Measurements from ENCODE around the gene U2AF1L4.
A peak's percentile ranks its signal among the peaks of the same experiment; 100 is the strongest.

The U2AF1L4 gene

GRCh38 chr19:35757231-35757748 is 12.1 kb upstream of the U2AF1L4 start:
- peak; percentile 81 to 82 for DNase-seq (ENCODE audit: low read depth in 2 of 2)

DNA sequence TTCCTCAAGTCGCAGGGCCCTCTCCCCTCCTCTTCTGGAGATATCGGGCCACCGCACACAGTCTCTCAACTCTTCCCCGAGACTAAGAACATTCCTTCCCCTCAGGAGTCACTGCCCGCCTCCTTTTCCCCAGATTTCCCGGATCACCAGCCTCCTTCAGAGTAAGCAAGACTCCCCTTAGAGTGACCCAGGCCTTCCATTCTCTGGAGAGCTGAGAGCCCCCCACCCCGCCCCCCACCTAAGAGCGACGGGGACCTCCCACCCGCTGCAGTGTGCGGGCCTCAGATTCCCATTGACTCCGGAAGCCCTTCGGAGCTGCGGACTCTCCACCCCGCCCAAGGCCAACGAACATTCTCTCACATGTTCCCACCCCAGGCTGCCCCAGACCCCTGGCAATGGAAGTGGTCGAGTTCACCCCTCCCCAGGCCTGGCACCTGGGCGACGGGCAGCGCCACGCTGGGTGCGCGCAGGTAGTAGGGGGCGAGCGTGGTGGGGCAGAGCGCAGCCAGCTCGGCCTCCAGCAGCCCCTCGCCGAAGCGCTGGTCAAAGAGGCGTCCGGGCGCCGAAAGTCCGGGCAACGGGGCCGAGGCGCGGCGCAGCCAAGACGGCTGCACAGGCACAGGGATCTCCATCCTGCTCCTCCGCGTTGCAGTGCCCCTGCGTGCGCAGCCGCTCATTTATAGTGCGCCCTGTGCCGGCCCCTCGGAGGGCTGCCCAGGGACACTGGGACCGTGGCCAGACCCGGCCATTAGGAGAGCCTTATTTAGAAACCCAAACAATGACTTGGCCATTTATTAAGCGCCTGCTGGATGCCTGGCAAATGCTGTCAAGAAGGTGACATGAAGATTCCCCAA is 11.4 kb upstream of the U2AF1L4 start, which contains the start of gene HSPB6:
Gene HSPB6, minus strand, starts transcription at position 653 of the 854 bp plus-strand sequence. Its CDS starts 21 bp downstream, at position 632.
- no peak for DNase-seq (ENCODE audit: low read depth in 2 of 2)

- DNase-seq (ENCODE audit: low read depth in 2 of 2), result no peak
These were observed 10.5 kb upstream of the U2AF1L4 start for GRCh38 chr19:35755550-35756376.

DNA sequence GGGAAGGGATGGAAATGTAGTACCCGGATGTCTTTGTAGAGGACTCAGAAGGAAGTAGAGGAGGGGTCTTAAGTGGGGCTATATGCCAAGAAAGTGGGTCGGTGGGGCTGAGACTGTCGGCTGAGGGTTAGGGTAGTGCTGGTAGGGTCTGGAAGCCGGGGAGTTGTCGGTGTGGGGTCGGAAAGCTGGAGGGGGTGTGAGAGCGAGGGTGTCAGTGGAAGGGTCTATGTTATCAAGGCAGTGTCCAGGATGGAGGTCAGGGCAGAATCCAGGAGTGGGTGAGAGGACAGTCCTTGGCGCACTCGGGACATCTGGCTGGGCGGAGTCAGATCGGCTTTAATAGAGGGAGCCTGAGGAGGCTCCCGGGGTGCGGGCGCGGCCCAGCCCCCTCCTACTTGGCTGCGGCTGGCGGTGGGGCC is 9.9 kb upstream of the U2AF1L4 start:
- no peak for DNase-seq (ENCODE audit: low read depth in 2 of 2)

DNA sequence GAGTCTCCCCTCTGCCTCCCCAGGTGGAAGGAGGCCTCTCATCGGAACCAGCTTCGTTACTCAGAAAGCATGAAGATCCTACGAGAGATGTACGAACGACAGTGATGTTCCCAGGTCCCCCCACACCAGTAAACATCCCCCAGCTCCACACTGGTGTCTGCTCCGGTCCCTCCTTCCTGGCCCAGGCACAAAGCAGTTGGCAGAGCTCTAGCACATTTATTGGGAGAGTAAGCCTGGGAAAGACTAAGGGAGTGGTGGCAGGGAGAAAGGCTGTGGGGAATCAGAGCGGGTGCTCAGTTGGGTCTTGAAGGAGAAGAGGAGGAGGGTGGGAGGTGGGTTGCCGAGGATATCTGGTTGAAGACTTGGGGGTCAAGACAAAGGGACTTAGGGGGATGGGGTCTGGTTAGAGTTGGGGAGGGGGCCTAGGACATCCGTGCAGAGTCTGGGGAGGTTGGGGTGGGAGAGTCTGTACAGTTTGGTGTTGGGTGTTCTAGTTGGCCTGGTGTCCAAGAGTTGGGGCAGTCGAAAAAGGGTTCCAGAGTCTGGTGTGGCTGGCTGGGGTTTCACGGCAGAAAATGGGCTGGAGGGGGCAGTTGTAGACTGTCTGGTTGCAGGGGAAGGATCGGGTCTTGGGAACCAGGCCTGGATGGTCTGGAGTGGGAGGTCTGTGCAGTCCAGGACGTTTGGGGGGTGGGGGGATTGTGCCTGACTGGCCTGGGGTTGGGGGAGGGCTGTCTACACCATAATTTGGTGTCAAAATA is 9.3 kb upstream of the U2AF1L4 start:
- DNase-seq (ENCODE audit: low read depth in 2 of 2), result no peak

GRCh38 chr19:35753634-35754369 is 8.6 kb upstream of the U2AF1L4 start:
- no peak for DNase-seq (ENCODE audit: low read depth in 2 of 2)

DNA sequence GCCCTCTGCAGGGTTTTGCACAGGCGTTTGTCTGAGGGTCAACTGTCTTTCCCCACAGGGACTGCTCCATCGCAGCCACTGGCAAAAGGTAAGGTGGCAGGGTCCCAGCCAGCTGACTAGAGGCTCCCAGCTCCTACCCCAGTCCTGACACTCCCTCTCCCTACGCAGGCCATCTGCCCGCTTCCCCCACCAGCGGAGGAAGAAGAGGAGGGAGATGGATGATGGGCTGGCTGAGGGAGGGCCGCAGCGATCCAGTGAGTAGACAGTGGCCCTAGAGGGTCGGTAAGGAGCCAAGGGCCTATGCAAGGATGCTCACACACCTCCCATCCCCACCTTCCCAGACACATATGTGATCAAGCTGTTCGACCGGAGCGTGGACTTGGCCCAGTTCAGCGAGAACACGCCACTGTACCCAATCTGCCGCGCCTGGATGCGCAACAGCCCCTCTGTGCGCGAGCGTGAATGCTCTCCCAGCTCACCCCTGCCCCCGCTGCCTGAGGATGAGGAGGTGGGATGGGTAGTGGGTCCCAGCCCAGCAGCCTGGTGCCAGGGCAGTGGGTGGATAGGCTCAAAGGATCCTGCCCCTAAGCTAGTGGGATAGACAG is 7.6 kb upstream of the U2AF1L4 start:
- DNase-seq (ENCODE audit: low read depth in 2 of 2), result no peak

- DNase-seq (ENCODE audit: low read depth in 2 of 2), result no peak
These were observed 6.9 kb upstream of the U2AF1L4 start for GRCh38 chr19:35751839-35752745.

- no peak for DNase-seq (ENCODE audit: low read depth in 2 of 2)
These were observed 4.9 kb upstream of the U2AF1L4 start for GRCh38 chr19:35750167-35750566.

DNA sequence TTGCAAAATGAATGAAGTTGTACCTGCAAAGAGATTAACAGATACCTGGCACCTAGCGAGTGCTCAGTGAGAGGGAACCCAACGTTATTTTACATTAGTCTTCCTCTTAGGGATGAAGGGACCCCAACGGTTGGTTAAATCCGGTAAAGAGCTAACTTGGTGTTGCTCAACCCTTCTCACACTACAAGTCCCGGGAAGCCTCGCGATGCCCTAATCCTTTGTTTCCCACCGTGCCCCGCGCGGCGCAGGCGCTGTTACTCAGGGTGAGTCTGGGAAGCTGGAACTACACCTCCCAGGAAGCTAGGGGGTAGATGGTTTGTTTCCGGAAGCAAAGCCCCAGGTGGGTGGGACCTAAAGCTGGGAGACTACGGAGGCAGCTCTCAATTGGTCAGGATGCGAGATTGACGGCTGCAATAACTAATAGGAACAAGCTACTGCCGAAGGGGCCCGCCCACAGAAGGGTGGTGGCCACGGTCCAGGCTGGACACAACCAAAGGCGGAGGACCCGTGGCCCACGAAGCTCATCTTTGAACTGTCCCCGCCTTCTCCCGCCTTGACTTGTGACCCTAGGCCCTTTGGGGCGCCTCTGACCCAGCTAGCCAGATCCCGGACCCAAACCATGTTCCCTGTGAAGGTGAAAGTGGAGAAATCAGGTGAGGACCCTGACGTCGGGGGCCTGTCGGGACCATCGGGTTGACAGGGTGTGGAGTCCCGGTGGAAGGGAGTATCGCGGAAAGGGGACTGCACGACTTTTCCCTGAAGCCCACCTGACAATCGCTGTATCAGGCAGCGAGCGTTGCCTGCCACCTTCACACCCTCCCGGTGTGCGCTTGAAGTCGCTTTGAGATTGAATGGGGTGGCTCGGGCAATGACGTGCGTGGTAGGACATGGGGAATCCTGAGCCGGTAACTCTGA is 3.1 kb upstream of the U2AF1L4 start, which contains the start of gene LIN37:
Gene LIN37, plus strand, starts transcription at position 471 of the 915 bp plus-strand sequence. Its CDS starts 149 bp downstream, at position 620.
- DNase-seq (ENCODE audit: low read depth in 2 of 2), result peak; percentile 97 to 98

- DNase-seq (ENCODE audit: low read depth in 2 of 2), result no peak
These were observed 1.3 kb upstream of the U2AF1L4 start for GRCh38 chr19:35746531-35746930.

DNA sequence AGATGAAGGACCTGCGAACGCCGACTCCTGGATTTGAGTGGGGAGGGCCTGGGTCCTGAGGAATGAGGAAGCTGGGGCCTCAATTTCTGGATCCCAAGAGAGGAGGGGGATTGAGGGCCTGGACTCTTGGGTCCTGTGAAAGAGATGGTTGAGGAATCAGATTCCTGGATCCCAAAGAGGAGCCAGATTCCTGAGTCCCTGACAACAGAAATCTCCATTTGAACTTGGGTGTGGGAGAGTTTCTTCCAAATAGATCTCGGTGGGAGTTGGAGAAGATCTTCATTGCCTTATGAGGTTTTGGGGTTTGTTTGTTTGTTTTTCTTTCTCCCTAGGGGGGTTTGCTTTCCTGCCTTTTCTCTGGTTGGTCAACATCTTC is 857 bp upstream of the U2AF1L4 start:
- no peak for DNase-seq (ENCODE audit: low read depth in 2 of 2)

DNA sequence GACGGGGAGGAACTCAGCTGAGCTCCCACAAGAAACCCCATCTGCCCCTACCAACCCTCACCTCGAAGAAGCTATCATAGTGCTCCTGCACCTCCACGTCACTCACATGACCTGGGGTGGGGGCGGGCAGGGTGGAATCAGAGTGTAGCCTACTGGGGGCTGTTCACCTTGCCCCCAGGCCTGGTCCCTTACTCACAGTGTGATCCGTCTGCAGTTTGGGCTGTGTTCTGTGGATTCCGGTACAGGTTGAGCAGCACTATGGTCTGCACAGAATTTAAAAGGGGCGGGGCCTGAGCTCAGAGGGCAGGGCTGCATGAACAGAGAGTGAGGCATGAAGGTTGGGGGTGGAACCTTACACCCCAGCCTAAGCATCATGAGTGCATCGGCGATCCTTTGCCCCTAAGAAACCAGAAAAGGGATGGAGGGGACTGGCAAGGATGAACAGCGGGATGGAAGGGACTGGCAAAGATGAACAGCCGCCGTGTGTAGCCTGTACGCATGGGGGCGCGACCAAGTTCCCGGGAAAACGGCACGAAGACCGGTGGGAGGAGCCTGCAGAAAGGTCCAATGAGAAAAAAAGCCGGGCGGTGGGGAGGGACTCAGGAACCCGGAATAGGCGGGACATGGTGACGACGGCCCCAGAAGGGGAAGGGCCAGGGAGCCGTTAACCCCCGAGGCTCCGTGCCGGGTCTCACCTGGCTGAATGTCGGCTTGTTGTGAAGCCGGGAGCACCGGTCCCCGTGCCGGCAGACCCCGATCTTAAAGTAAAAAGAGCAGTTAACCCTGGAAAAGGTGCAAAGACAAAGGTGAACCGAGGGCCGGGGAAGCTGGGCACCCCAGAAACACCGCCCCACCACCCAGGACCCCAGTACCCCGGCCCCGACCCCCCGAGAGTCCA is 539 bp downstream of the U2AF1L4 start:
- peak; percentile 83 to 87 for DNase-seq (ENCODE audit: low read depth in 2 of 2)

DNA sequence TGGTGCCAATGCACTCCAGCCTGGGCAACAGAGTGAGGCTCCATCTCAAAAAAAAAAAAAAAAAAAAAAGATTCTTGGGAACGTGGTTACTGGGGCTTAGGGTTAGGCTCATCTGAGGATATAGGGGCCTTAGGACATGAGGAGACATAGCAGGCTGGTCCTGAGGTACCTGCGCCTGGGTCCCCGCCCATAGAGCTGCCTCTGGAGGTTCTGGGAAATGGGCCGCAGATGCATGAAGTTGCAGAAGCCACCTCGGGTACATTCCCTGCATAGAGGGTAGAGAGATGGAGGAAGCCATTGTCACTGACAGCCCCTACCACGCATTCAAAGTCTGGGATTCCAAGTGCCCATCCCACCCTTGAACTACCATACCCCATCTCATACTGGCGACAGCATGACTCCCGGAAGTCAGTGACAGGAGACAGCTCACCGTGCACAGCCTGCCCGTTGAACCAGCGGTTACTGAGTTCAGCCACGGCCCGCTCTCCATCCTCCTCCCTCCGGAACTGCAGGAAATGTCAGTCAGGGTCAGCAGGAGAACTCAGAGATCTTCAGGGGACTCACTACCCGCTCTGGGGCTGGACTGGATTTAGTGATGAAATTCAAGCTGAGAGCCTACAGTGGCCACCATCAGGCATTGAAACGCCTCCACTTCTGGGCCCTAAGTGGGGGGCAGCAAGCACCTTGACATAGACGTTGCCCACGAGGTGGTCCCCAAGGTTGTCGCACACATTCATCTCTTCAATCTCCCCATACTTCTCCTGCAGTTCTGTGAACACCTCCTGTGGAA is 1.4 kb downstream of the U2AF1L4 start:
- no peak for DNase-seq (ENCODE audit: low read depth in 2 of 2)

GRCh38 chr19:35742121-35742724 is 3.0 kb downstream of the U2AF1L4 start, which contains the start of gene IGFLR1:
IGFLR1 (minus strand) TSS chr19:35742452; CDS start chr19:35741180, 1,272 bp downstream.
- DNase-seq (ENCODE audit: low read depth in 2 of 2), result no peak

DNA sequence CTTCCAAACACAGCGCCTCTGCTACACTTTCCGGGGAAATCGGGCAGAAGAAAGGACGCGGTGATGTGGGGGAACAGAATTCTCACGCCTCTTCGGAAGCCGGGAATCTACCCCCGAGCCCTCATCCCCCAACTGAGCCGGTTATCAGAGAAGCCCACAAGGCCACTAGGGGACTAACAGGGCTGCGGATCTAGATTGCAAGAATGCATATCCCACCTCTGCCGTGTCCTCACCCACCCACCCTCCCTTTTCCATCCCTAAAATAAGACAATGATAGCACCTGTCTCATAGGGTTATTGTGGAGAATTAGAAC is 4.1 kb downstream of the U2AF1L4 start:
- no peak for DNase-seq (ENCODE audit: low read depth in 2 of 2)

Measured in fibroblast of skin of left biceps (primary cell).